CD4-positive, alpha-beta T cell treated with Interleukin-4 for 1 hour (primary cell): Measurements from ENCODE around the gene MPO.
A peak's percentile ranks its signal among the peaks of the same experiment; 100 is the strongest.

Source experiments
- DNase-seq, 2 donors: peaks; one replicate each; pipeline ENCODE4 v3.0.0-alpha.2; 2020 to 2022

Gene MPO

DNA sequence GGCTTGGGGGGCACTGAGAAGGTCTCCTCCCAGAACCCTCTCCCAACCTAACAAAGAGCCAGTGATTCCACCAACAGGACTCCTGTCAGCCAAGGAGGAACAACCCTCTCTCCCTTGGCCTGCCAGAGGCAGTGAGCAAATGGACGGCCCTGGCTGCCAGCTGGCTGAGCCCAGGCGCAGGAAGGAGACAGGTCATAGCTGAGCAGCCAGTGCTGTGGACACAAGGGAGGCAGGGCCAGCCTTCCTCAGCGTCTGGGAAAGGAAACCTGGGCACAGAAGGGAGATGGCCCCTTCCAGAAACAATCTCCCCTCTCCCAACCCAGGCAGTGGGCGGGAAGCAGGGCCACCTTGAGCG is 2.1 kb downstream of the MPO start:
- DNase-seq = no peak

DNA sequence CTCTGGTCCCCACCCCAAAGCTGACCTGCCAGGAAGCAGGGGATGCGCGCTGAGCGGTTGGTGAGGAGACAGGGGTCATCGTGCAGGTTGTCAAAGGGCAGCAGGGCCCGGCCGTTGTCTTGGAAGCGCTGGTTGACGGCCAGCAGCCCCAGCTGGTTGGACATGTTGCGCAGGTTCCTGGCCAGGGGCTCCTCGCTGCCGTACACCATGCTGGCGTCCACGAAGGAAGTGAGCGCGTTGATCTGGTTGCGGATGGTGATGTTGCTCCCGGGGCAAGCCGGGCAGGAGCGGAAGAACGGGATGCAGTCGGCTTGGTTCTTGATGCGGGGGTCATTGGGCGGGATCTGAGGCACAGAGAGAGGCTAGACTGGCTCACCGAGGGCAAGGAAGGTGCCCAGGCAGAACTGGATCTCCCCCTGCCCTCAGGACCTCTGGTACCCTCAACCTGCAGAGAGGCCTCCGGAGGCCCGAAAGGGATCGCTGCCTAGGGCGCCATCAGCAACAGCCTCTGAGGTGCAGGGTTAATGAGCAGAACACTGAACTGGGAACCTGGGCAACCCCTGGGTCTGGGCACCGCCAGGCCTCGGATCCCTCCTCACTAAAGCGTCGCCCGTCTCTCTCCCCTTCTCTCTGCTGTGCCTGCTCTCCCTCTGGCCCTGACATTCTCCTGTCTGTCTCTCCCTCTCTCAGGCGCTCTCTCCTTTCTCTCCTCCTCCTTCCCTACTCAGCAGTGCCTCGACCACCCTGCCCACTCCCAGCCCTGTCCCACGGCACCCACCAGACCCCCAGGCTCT is 2.7 kb downstream of the MPO start:
- no peak for DNase-seq

DNA sequence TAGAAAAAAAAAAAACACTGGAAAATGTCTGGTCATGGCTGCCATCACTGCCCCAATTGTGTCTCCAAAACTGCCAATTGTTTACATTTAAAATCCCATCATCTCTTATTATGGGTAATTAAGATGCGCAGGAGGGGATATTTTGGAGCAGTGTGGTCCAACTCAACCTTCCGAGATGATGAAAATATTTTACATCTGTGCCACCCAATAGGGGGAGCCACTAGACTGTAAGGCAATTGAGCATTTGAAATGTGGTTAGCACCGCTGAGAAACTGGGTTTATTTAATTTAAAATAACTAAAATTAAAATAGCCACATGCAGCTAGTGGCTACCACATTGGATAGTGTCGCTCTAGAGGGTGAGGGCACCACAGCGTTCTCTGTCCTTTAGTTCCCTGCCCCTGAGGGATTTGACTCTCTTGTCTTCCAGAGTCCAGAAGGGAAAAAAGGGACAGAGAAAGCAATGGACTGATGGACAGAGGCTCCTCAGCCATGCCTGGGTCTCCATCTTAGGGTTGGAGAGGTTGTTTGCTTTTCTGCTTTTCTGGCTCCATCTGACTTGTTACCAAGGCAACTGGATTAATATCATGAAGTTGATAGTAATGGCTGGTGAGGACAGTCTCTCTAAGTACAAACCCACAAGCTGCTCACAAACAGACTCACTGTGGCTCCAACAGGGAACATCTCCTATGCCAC is 3.5 kb downstream of the MPO start:
- DNase-seq = peak in 1 of 2 donors; percentile 36

DNA sequence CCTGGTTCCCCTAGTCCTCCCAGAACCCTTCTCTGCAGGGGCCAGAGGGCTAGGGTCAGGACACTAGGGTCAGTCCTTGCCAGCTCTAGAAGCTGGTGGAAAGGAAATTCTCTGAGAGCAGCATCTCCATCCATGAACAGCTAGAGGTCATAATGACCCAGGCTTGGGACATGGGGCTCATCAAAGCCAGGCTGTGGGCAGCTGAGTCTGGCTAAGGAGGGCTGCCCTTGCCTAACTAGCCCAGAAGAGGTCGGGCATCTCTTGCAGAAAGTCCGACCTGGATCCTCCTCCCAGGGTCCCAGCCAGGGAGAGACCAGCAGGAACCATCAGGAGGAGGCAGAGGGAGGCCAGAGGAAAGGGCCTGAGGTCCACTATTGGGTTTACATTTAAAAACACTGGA is 4.3 kb downstream of the MPO start:
- DNase-seq = no peak

GRCh38 chr17:58275417-58275816 is 5.3 kb downstream of the MPO start:
- DNase-seq = no peak

DNA sequence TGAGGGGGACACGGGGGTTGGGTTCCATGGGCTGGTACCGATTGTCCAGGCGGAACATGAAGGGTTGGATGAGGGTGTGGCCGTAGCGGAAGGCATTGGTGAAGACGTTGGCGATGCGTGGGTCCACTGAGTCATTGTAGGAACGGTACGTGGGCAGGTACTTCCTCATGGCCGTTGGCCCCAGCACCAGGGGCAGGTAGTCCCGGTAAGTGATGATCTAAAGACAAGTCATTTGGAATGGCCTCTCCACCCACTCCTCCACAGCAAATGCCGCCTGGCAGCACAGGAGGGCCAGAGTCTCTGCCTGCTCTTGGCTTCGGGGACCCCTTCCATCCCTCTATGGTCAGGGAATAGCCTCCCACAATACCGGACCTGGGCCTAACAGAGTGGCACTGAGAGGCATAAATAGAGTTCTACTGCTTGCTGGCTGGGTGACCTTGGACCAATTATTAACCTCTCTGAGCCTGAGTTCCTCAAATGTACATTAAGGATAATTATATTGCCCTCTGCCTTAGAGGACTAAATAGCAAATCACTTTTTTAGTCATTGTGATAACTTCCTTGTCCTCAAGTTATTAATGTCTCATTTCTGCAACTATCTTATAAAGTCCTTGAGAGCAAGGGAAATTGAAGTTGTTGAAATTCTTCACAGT is 7.2 kb downstream of the MPO start:
- DNase-seq = no peak

DNA sequence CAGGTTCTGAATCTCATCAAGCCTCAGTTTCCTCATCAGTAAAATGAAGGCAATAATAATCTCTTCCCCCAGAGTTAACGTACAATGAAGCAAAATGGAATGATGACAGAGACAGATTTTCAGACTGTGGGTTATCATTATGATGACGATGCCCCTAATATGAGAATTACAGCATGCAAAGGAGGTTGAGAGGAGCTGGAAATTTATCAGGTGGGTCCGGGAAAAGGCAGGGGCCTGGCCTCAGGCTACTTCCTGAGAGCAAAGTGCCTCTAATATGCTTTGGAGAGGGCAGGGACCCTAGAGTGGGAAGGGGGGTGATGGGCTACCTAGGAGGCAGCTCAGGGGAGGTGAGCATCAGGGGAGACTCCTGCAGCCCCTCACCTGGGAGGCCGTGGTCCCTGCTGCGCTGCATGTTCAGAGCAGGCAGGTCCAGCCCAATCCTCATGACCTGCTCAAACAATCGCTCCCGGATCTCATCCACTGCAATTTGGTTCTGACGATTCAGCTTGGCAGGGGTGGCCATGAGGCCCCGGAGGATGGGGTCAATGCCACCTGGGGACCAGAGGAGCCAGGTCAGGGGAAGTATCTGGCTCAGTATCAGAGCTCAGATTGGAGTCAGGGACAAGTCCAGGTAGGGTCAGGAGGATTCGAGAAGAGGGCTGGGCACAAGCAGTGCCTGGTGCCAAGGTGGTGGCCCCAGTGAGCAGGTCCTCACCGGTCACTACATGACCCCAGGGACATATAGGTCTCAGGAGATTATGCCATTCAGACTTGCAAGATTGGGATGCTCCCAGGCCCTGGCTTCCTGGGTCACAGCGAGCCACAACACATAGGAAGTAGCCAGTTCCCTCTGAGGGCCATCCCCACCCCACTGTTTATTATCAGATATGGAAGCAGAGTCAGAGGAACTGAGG is 8.1 kb downstream of the MPO start:
- no peak for DNase-seq

DNA sequence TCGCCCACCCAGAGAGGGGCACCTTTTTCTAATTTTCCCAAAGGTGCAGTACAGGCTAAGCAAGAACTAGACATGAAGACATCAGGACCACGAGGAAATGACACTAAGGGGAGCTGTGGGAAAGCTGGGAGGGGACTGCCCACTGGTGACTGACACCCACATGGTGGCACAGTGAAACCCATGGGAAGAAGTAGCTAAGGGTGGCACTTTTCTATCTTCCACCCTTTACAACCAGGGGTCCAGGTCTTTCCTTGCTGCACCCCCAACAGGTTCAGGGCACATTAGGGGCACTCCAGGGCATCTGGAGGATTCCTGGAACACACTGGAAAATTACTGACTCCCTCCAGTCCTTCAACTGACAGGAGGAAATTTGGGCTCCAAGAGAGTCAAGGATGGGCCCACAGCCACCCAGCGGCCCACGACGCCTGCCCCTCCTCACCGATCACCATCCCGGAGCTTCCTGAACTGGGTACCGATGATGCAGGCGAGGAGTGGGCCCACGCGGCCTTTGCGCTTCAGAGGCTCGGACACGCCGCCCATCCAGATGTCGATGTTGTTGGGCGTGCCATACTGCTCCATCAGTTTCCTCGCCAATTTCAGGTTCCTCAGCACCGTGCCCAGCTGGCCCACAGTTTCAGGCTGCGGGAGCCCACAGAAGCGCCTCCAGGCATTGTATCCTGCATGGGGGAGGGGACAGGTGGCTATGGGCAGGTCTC is 9.4 kb downstream of the MPO start:
- DNase-seq = no peak

DNA sequence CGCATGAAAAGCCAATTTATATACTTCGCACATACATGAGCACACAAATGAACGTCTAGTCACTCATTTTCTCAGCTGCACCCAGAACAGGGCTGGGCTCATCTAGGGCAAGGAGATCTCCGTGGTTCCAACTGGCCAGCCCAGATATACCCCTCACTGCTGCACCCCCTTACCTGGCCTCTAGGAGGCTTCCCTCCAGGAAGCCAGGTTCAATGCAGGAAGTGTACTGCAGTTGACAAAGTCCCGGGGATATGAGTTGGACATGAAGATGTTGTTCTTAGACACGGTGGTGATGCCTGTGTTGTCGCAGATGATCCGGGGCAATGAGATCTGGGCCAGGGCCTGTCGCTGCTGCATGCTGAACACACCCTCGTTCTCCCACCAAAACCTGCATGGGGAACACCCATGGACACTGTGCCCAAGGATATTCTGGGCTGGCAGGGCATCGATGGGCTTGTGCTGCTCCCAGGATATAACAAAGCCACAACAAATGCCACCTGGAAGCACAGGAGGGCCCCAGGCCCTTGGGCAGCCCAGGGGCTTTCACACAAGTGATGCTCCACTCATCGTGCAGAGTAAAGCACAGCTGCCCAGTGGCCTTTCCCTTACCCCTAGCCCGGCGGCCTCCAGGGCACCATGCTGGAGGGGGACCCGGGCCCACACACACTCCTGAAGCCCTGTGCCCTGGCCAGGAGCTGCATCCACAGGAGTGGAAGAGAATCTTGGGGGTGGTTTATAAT is 10.1 kb downstream of the MPO start:
- no peak for DNase-seq

GRCh38 chr17:58269557-58270291 is 11.0 kb downstream of the MPO start:
- no peak for DNase-seq

DNA sequence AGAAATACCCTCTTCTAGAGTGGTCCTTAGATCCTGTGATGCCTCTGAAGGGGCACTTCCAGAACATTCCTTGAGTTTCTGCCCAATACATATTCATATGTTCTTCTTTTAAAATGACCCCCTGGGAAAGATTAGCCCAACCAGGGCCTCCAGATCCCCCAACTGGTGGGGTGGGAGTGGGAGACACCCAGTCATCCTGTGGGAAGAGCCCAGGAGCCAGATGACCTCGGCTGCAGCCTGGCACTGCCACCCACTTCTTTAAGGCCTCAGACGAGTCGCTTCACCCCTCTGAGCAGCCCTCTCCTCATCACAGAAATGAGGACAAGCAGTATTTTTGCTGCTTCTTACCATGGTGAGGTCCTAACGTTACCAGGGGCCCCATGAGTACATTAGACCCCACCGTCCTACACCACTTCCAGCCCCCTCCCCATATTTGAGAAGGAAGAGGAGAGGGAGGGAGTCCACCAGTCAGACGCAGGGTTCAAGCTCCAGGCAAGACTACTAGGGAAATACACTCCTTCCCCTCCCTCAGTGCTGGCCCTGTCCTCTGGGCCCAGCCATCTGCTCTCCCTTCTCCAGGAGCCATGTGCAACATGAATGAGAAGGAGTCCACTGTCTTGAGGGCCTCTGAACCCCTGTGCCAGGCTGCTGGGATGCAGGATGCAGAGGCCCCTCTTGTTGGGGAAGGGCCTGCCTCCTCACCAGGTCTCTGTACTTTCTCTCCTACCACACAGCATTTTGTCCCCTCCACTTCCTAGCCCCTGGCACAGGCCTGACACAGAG is 11.8 kb downstream of the MPO start:
- no peak for DNase-seq

DNA sequence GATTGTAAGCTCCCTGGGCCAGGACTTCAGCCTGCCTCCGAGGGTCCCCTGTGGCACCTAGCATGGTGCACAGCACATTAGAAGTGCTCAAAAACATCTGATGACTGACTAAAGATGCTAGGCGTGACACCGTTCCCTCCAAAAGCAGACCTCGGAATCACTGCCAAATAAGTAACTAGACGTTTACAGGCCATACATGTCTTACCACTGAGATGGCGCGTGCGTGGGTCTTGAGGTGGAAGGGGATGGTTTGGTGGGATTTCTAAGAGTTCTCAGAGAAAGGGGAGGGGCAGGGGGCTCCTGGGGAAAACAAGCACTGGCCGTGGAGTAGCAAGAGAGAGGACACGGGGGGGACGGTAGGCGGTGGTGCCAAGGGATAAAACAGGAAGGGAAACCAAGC is 12.4 kb downstream of the MPO start:
- no peak for DNase-seq

GRCh38 chr17:58267347-58268324 is 13.1 kb downstream of the MPO start:
- no peak for DNase-seq

- no peak for DNase-seq
These were observed 14.5 kb downstream of the MPO start for GRCh38 chr17:58265902-58266875.

DNA sequence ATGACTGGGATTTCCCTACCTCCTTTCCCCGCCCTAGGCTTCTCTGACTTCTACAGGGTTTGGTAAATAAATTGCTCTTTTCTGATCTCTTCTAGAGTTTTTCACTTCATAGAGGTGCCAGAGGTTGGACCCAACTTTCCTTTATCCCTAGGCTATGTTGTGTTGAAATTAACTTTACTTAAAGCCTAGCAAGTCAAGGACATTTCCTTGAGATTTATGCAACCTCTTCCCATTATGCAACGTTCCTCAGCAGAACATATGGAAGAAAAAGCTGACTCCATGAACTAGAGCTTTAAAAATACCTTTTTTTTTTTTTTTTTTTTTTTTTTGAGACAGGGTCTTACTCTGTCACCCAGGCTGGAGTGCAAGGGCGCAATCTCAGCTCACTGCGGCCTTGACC is 15.5 kb downstream of the MPO start:
- DNase-seq = no peak

DNA sequence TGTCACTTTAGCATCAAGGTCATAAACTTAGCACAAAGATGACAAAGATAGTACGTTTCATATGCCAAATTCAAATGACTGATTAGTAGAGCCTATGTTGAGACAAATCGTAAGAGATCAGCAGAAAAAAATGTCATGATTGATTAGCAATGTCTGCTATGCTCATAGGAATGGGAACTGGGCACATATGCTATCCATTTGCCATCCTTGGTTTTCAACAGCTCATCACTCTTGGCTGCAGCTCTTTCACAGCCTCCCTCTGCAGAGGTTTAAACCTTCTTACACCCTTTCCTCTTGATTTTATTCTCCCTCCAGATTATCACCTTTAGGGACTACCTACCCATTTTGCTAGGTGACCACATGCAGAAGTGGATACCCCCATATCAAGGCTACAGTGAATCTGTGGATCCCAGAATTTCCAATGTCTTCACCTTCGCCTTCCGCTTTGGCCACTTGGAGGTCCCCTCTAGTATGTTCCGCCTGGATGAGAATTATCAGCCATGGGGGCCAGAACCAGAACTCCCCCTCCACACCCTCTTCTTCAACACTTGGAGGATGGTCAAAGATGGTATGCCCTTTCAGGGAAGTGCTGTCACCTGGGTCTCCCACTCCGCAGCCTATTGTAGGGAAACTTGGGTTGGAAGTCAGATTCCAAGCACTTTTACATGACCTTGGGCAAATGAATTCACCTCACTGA is 16.2 kb downstream of the MPO start:
- no peak for DNase-seq

GRCh38 chr17:58263773-58264172 is 17.0 kb downstream of the MPO start:
- no peak for DNase-seq
